Retinal pigment epithelial cell (primary cell): Measurements from ENCODE around the gene TLCD5.

Experiments
- DNase-seq: peaks from one replicate; pipeline ENCODE4 v3.0.0-alpha.2; 2010; ENCODE audit warnings: low read depth
- H3K4me3 ChIP-seq: 2 replicates; pipeline ENCODE4 v1.5.1; 2011; ENCODE audit warnings: mild to moderate bottlenecking, low read length, control low read depth, moderate library complexity
- TF ChIP-seq, protein P1 (sequence below): conservative IDR thresholded peaks from 2 replicates; pipeline ENCODE4 v1.5.1; 2011; ENCODE audit warnings: low read depth, low read length, control low read depth, inconsistent platforms

Gene TLCD5

DNA sequence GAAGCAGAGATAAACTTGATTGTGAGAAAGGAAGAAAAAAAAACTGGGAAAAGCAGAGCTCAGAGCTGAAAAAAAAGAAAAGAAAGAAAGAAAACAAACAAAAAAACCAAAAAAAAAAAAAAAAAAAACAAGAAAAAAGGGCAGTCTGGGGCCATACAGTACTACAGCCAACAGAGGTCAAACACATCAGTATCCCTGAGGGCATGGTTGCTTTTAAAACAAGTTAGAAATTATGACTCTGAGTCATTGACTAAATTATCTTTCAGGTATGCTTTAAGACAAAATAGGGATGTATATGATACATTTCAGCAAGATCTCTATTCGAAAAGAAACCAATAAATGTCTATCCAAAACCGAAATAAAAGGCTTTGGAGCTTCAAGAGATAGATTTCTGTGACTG is 37.1 kb upstream of the TLCD5 start:
- DNase-seq = no peak
- H3K4me3 ChIP-seq = no peak overlapping the region
- TF ChIP-seq, protein P1, sequence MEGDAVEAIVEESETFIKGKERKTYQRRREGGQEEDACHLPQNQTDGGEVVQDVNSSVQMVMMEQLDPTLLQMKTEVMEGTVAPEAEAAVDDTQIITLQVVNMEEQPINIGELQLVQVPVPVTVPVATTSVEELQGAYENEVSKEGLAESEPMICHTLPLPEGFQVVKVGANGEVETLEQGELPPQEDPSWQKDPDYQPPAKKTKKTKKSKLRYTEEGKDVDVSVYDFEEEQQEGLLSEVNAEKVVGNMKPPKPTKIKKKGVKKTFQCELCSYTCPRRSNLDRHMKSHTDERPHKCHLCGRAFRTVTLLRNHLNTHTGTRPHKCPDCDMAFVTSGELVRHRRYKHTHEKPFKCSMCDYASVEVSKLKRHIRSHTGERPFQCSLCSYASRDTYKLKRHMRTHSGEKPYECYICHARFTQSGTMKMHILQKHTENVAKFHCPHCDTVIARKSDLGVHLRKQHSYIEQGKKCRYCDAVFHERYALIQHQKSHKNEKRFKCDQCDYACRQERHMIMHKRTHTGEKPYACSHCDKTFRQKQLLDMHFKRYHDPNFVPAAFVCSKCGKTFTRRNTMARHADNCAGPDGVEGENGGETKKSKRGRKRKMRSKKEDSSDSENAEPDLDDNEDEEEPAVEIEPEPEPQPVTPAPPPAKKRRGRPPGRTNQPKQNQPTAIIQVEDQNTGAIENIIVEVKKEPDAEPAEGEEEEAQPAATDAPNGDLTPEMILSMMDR = no peak

DNA sequence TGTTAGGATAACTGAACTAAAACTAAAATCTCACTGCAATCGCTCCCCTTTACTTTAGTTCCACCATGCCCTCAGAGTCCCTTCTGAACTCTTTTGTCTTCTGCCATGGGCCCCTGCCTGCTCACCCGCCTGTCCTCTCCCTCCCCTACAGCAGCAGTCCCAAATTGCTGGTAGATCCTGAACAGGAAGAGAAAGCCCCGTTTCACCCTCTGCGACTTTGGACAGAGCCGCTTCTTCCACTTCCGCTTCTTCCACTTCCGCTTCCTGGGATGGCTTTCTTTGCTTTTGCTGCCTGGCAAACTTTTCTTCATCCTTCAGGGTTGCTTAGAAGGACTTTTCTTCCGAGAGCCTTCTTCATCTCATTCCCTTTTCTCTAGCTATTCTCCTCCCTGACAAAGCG is 35.7 kb upstream of the TLCD5 start:
- no peak for DNase-seq
- TF ChIP-seq, protein P1 = no peak
- no peak overlapping the region for H3K4me3 ChIP-seq

DNA sequence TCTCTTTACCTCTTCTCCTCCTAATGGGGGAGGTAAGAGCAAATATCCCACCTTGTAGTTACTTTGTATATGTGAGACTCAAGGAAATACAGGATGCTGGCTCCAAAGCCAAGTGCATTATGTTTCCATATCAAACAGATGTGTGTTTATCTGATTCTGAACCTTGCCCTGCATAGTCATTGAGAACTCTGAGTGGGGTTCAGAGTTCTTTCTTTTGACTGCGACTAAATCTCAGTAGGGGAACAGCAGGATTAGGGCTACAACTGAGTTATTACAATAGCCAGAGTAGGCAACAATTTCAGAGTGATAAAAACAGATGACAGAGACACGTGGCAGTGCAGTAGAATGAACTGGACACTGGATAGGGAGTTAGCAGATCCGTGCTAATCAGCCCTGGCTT is 34.1 kb upstream of the TLCD5 start:
- no peak overlapping the region for H3K4me3 ChIP-seq
- DNase-seq = no peak
- TF ChIP-seq, protein P1 = no peak

DNA sequence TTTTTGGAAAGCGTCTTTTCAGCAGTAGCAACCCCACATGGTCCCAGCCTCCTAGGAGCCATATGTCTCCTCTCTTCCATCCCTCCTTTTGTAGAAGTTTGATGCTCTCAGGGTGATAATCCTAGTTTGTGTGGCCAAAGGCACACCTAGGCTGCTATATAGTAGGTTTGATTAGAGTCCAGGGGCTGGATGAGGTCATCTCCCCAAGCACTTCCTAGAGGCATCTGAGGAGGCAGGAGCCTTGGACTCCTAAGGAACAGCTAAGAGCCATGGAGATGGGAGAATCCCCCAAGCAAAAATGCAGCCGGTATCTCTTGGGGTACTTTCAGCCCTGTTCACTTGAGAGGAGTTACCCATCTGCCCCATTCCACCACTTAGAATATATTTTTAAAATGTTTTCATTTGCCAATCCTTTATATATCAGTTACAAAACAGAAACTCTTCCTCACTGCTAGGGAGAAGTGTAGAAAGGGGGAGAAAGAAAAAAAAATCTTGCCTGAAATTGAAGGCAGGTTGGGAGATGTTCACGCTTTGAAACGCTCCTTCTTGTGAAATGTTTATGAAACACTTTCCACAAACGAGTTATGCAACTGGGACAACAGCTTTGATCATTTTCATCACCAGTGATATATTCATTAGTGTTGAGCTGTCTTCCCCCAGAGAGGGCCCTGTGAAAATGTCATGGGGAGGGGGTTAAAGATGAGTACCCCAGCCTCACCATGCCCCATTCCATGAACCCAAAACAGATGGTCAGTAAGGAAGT is 31.9 kb upstream of the TLCD5 start:
- DNase-seq = no peak
- TF ChIP-seq, protein P1 = no peak
- no peak overlapping the region for H3K4me3 ChIP-seq

DNA sequence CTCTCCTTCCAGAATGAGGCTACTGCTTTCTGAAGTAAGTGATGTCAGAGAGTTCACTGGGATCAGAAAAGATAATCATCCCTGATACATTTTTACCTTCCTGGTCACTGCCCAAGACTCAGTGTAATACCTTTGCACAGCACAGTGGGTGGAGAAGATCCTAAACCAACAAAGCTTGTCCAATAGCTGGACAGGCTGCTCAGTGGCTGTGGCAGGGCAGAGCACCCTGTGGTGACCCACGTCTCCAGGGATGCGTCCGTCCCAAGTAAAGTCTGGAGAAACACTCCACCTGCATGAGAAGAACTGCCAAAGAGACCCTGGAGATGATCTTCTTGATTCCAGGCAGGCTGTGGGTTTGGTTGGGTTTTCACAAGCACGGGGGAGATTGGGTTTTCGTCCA is 31.0 kb upstream of the TLCD5 start:
- no peak overlapping the region for H3K4me3 ChIP-seq
- no peak for DNase-seq
- TF ChIP-seq, protein P1 = no peak

DNA sequence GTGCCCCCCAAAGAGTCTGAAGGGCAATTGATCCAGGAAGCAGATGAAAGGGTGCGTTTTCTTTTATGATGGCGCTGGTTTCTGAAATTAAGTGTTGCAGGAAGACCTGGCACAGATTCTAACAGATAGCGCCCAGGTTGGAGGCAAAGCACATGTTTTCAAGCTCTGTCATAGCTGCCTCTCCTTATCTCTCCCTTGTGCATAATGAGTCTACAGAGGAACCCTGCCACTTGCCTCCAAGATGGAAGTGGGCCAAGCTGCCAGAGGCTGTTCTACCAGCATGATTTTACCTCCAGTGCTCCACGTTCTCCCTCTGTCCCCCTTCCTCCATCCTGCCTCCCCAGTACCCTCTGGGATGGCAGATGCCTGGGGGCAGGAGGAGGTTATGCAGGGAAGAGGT is 30.0 kb upstream of the TLCD5 start:
- H3K4me3 ChIP-seq = no peak overlapping the region
- TF ChIP-seq, protein P1 = no peak
- DNase-seq = no peak

DNA sequence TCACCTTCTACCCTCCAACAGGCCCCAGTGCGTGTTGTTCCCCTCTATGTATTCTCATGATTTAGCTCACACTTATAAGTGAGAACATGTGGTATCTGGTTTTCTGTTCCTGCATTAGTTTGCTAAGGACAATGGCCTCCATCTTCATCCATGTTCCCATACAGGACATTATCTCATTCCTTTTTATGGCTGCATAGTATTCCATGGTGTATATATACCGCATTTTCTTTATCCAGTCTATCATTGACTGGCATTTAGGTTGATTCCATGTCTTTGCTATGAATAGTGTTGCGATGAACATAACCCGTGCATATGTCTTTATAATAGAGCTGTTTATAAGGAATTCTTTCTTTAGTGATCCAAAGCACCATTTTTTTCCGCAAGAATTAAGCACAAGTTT is 28.5 kb upstream of the TLCD5 start:
- DNase-seq = no peak
- H3K4me3 ChIP-seq = no peak overlapping the region
- TF ChIP-seq, protein P1 = no peak
